ENCODE measurements around the gene SGF29.
A peak's percentile ranks its signal among the peaks of the same experiment; 100 is the strongest.
"Not testable (repeated sequence)": the region's sequence is repeated elsewhere in the genome, so short reads cannot be mapped to it uniquely, and the experiment has no call there.

Gene SGF29

DNA sequence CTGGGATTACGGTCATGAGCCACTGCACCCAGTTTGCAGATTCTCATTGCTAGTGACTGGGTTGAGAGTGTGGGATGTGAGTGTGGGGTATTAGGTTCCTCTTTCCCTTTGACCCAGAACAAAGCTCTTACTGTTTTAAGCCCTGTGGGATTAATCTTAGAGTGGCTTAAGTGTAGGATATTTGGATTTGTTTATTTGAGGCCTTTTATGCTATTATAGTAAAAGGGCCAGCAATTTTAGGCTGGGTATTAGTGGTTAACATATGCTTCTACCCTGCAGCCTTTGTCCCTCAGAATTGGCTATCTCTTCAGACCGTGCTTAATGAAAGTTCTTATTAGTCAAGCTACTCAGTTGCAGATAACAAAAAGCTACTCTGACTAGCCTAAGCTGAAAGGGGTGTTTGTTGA, 3.2 kb downstream of the SGF29 start:
- H3K79me1 ChIP-seq (ENCODE audit: low read length): no peaks in the 10 kb centered on the region

DNA sequence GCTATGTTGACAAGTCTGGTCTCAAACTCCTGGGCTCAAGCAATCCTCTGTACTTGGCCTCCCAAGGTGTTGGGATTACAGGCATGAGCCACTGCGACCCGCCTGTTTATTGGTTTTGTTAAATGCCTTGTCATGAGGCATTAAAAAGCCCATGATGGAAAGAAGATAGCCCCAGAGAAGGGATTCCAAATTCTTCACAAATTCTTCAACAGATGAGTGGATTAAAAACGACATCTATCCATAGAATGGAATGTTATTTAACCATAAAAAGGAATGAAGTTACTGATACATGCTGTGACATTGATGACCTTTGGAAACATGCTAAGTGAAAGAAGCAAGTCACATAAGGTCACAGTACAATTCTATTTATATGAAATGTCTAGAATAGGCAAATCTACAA, 4.7 kb downstream of the SGF29 start:
- Histone ChIP-seq H3K4me1 (ENCODE audit: control insufficient read depth, low read depth, low read length) (peaks cover 2% of the 10 kb centered on the region), H3K4me3 (ENCODE audit: low read length) (no peak overlapping the region), H2BK120ac (ENCODE audit: low read depth, low read length) (no peak overlapping the region), H3K23ac (ENCODE audit: low read length) (no peak overlapping the region), H3K4ac (ENCODE audit: low read depth, low read length) (no peak overlapping the region), H3K79me1 (ENCODE audit: low read length) (no peaks in the 10 kb centered on the region), H3K27me3 (ENCODE audit: insufficient read depth, low read length, poor library complexity) (no peaks in the 10 kb centered on the region), H2BK15ac (replicated peaks; ENCODE audit: low read depth) (no peak overlapping the region), H2BK5ac (ENCODE audit: low read length) (no peak overlapping the region), H3K4me2 (ENCODE audit: low read length) (no peak overlapping the region), H3K27ac (ENCODE audit: low read depth, low read length) (no peak overlapping the region), H3K9ac (ENCODE audit: low read length) (no peak overlapping the region), H3K18ac (ENCODE audit: low read length) (no peak overlapping the region), H4K8ac (ENCODE audit: low read depth, low read length) (no peak overlapping the region), H3K79me2 (ENCODE audit: control insufficient read depth, insufficient read depth, low read length) (no peaks in the 10 kb centered on the region), H2AK5ac (ENCODE audit: low read length) (no peak overlapping the region), H4K5ac (ENCODE audit: low read length) (no peak overlapping the region), H3K36me3 (ENCODE audit: control insufficient read depth, insufficient read depth, low read length) (no peaks in the 10 kb centered on the region), H3K56ac (ENCODE audit: low read length) (no peak overlapping the region)
- no peak for DNase-seq
- WGBS (ENCODE audit: extremely low coverage, insufficient coverage, low lambda C conversion rate): no CpG with 5 or more reads among the region's 3 CpGs

More for the DNA sequence above, 3.2 kb downstream of the SGF29 start:
- no CpG with 5 or more reads among the region's 2 CpGs for WGBS (ENCODE audit: extremely low coverage, insufficient coverage, low lambda C conversion rate)
- Histone ChIP-seq H4K8ac (ENCODE audit: low read depth, low read length) (no peak overlapping the region), H3K27me3 (ENCODE audit: insufficient read depth, low read length, poor library complexity) (no peaks in the 10 kb centered on the region), H2AK5ac (ENCODE audit: low read length) (no peak overlapping the region), H2BK5ac (ENCODE audit: low read length) (no peak overlapping the region), H3K36me3 (ENCODE audit: control insufficient read depth, insufficient read depth, low read length) (no peaks in the 10 kb centered on the region), H3K27ac (ENCODE audit: low read depth, low read length) (no peak overlapping the region), H3K79me2 (ENCODE audit: control insufficient read depth, insufficient read depth, low read length) (no peaks in the 10 kb centered on the region), H2BK120ac (ENCODE audit: low read depth, low read length) (no peak overlapping the region), H3K4me1 (ENCODE audit: control insufficient read depth, low read depth, low read length) (peaks cover 2% of the 10 kb centered on the region), H3K9ac (ENCODE audit: low read length) (no peak overlapping the region), H3K4me2 (ENCODE audit: low read length) (no peak overlapping the region), H3K56ac (ENCODE audit: low read length) (no peak overlapping the region), H3K4ac (ENCODE audit: low read depth, low read length) (no peak overlapping the region), H3K23ac (ENCODE audit: low read length) (no peak overlapping the region), H3K18ac (ENCODE audit: low read length) (no peak overlapping the region), H2BK15ac (replicated peaks; ENCODE audit: low read depth) (no peak overlapping the region), H3K4me3 (ENCODE audit: low read length) (no peak overlapping the region), H4K5ac (ENCODE audit: low read length) (no peak overlapping the region)
- DNase-seq: no peak

DNA sequence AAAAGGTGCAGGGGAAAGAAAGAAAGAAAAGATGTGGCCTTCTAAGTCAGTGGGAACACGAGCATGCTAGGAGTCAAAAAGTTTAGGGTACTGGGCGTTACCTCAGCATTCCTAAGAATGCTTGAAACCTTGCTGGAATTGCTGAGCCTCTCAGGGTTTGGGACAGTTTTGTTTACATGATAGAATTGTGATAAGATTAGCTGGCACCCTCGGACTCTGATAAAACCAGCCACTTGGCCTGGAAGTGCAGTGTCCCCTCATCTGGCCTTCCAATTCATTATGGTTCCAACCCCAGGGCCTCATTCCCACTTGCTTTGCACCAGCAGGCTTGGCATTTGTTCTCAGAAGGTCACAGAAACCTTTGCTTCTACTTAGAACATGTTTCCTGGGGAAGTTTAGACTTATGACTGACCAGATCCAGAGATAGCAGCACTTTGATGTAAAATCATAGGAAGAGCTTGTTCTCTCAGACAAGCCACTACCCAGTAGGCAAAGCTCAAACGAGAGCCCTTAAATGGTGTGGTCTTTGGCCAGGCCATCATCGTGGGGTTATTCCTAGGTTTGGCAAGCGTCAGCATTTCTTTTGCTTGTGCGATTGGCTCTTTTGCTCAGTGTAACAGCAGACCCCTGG, 8.0 kb downstream of the SGF29 start:
- Histone ChIP-seq H3K23ac (ENCODE audit: low read length) (no peak overlapping the region), H2BK120ac (ENCODE audit: low read depth, low read length) (no peak overlapping the region), H3K4me1 (ENCODE audit: control insufficient read depth, low read depth, low read length) (no peaks in the 10 kb centered on the region), H3K79me2 (ENCODE audit: control insufficient read depth, insufficient read depth, low read length) (no peaks in the 10 kb centered on the region), H3K18ac (ENCODE audit: low read length) (no peak overlapping the region), H3K4ac (ENCODE audit: low read depth, low read length) (no peak overlapping the region), H3K79me1 (ENCODE audit: low read length) (no peaks in the 10 kb centered on the region), H4K5ac (ENCODE audit: low read length) (no peak overlapping the region), H3K56ac (ENCODE audit: low read length) (no peak overlapping the region), H3K4me2 (ENCODE audit: low read length) (no peak overlapping the region), H3K36me3 (ENCODE audit: control insufficient read depth, insufficient read depth, low read length) (no peaks in the 10 kb centered on the region), H3K27ac (ENCODE audit: low read depth, low read length) (no peak overlapping the region), H4K8ac (ENCODE audit: low read depth, low read length) (no peak overlapping the region), H3K4me3 (ENCODE audit: low read length) (no peak overlapping the region), H2BK5ac (ENCODE audit: low read length) (no peak overlapping the region), H2BK15ac (replicated peaks; ENCODE audit: low read depth) (no peak overlapping the region), H2AK5ac (ENCODE audit: low read length) (no peak overlapping the region), H3K27me3 (ENCODE audit: insufficient read depth, low read length, poor library complexity) (no peaks in the 10 kb centered on the region), H3K9ac (ENCODE audit: low read length) (no peak overlapping the region)
- DNase-seq: peak; percentile 40
- WGBS (ENCODE audit: extremely low coverage, insufficient coverage, low lambda C conversion rate): no CpG with 5 or more reads among the region's 7 CpGs

DNA sequence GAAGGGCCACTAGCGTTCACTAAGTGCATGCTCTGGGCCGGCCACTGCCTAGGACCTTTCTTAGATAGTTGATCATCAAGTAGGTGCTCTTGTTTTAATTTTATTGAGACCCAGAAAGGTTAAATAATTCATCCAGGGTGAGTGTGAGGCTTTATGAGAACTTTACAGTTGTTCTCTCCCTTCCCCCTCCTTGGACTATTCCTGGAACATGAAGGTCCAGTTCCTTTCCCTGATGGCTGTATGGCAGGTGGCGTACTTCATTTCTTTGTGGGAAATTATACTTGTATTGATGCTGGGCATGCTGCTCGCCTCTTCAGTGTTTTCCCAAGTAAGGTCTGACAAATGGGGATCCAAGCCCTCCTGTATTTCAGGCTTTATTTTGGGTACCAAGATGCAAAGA, 8.5 kb downstream of the SGF29 start:
- H3K27me3 ChIP-seq (ENCODE audit: insufficient read depth, low read length, poor library complexity): no peaks in the 10 kb centered on the region
- no peak overlapping the region for H3K23ac ChIP-seq (ENCODE audit: low read length)
- H3K79me2 ChIP-seq (ENCODE audit: control insufficient read depth, insufficient read depth, low read length): no peaks in the 10 kb centered on the region
- H3K36me3 ChIP-seq (ENCODE audit: control insufficient read depth, insufficient read depth, low read length): no peaks in the 10 kb centered on the region
- no peak overlapping the region for H4K5ac ChIP-seq (ENCODE audit: low read length)
- H3K9ac ChIP-seq (ENCODE audit: low read length): no peak overlapping the region
- H3K18ac ChIP-seq (ENCODE audit: low read length): no peak overlapping the region
- no CpG with 5 or more reads among the region's 4 CpGs for WGBS (ENCODE audit: extremely low coverage, insufficient coverage, low lambda C conversion rate)
- H3K4me2 ChIP-seq (ENCODE audit: low read length): no peak overlapping the region
- DNase-seq: no peak
- no peaks in the 10 kb centered on the region for H3K4me1 ChIP-seq (ENCODE audit: control insufficient read depth, low read depth, low read length)
- no peaks in the 10 kb centered on the region for H3K79me1 ChIP-seq (ENCODE audit: low read length)
- H2BK15ac ChIP-seq (replicated peaks; ENCODE audit: low read depth): no peak overlapping the region
- no peak overlapping the region for H3K56ac ChIP-seq (ENCODE audit: low read length)
- no peak overlapping the region for H3K27ac ChIP-seq (ENCODE audit: low read depth, low read length)
- no peak overlapping the region for H4K8ac ChIP-seq (ENCODE audit: low read depth, low read length)
- no peak overlapping the region for H2BK120ac ChIP-seq (ENCODE audit: low read depth, low read length)
- no peak overlapping the region for H3K4ac ChIP-seq (ENCODE audit: low read depth, low read length)
- no peak overlapping the region for H2AK5ac ChIP-seq (ENCODE audit: low read length)
- H2BK5ac ChIP-seq (ENCODE audit: low read length): no peak overlapping the region
- H3K4me3 ChIP-seq (ENCODE audit: low read length): no peak overlapping the region

DNA sequence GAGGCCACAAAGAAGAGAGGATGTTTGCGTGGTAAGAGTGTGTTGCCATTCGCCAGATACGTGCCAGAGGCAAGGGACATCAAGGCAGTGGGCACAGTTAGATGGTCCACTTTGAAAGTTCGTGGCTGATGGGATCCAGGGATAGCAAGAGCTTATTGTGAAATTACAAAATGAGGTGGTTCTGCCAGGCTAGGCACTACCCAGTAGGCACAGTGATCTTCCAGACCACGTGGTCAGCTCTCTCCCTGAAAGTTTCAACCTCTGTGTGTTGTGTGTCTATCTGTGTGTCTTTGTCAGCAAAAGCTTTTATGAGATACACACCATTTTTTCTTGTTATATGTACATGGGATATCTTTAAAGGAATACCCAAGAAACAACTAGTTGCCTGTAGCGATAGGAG, 9.5 kb downstream of the SGF29 start:
- H3K4ac ChIP-seq (ENCODE audit: low read depth, low read length): no peak overlapping the region
- no peak overlapping the region for H3K4me3 ChIP-seq (ENCODE audit: low read length)
- H3K79me2 ChIP-seq (ENCODE audit: control insufficient read depth, insufficient read depth, low read length): no peaks in the 10 kb centered on the region
- H3K27ac ChIP-seq (ENCODE audit: low read depth, low read length): no peak overlapping the region
- H3K4me2 ChIP-seq (ENCODE audit: low read length): no peak overlapping the region
- no peak overlapping the region for H3K9ac ChIP-seq (ENCODE audit: low read length)
- no peak overlapping the region for H2BK15ac ChIP-seq (replicated peaks; ENCODE audit: low read depth)
- no peak overlapping the region for H4K5ac ChIP-seq (ENCODE audit: low read length)
- no peak overlapping the region for H3K56ac ChIP-seq (ENCODE audit: low read length)
- H4K8ac ChIP-seq (ENCODE audit: low read depth, low read length): no peak overlapping the region
- no peak overlapping the region for H3K23ac ChIP-seq (ENCODE audit: low read length)
- no peak for DNase-seq
- no CpG with 5 or more reads among the region's 6 CpGs for WGBS (ENCODE audit: extremely low coverage, insufficient coverage, low lambda C conversion rate)
- no peak overlapping the region for H2BK120ac ChIP-seq (ENCODE audit: low read depth, low read length)
- no peaks in the 10 kb centered on the region for H3K79me1 ChIP-seq (ENCODE audit: low read length)
- H2BK5ac ChIP-seq (ENCODE audit: low read length): no peak overlapping the region
- H3K27me3 ChIP-seq (ENCODE audit: insufficient read depth, low read length, poor library complexity): no peaks in the 10 kb centered on the region
- H3K4me1 ChIP-seq (ENCODE audit: control insufficient read depth, low read depth, low read length): no peaks in the 10 kb centered on the region
- no peak overlapping the region for H2AK5ac ChIP-seq (ENCODE audit: low read length)
- H3K36me3 ChIP-seq (ENCODE audit: control insufficient read depth, insufficient read depth, low read length): no peaks in the 10 kb centered on the region
- no peak overlapping the region for H3K18ac ChIP-seq (ENCODE audit: low read length)

DNA sequence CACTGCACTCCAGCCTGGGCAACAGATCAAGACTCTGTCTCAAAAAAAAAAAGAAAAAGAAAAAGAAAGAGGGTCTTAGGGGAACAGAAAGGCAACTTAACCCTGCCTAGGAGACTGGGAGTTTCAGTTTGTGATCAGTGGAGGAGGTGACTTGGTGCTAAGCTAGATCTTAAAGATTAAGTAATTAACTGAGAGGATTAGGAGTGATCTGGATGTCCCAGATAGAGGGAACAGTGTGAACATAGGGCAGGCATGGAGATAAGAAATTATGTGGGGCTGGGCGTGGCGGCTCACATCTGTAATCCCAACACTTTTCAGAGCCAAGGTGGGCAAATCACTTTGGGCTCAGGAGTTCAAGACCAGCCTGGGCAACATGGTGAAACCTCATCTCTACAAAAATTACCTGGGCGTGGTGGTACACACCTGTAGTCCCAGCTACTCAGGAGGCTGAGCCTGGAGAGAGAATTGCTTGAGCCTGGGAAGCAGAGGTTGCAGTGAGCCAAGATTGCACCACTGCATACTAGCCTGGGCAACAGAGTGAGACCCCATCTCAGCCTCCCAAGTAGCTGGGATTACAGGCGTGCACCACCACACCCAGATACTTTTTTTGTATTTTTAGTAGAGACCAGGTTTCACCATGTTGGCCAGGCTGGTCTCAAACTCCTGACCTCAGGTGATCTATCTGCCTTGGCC, 12.7 kb downstream of the SGF29 start:
- not testable (repeated sequence) for H3K36me3 ChIP-seq (ENCODE audit: control insufficient read depth, insufficient read depth, low read length); H3K9ac ChIP-seq (ENCODE audit: low read length); H3K18ac ChIP-seq (ENCODE audit: low read length); H3K23ac ChIP-seq (ENCODE audit: low read length); H4K5ac ChIP-seq (ENCODE audit: low read length); H3K4ac ChIP-seq (ENCODE audit: low read depth, low read length); H2BK5ac ChIP-seq (ENCODE audit: low read length); H3K27ac ChIP-seq (ENCODE audit: low read depth, low read length); H3K27me3 ChIP-seq (ENCODE audit: insufficient read depth, low read length, poor library complexity); H3K79me1 ChIP-seq (ENCODE audit: low read length); H3K79me2 ChIP-seq (ENCODE audit: control insufficient read depth, insufficient read depth, low read length); H2AK5ac ChIP-seq (ENCODE audit: low read length); H3K4me3 ChIP-seq (ENCODE audit: low read length); H4K8ac ChIP-seq (ENCODE audit: low read depth, low read length); H3K4me1 ChIP-seq (ENCODE audit: control insufficient read depth, low read depth, low read length); H2BK120ac ChIP-seq (ENCODE audit: low read depth, low read length); H3K4me2 ChIP-seq (ENCODE audit: low read length); H3K56ac ChIP-seq (ENCODE audit: low read length); H2BK15ac ChIP-seq (replicated peaks; ENCODE audit: low read depth); DNase-seq
- no CpG with 5 or more reads among the region's 4 CpGs for WGBS (ENCODE audit: extremely low coverage, insufficient coverage, low lambda C conversion rate)
